Activated naive CD4-positive, alpha-beta T cell treated with anti-CD3 and anti-CD28 coated beads, Interleukin-2, amount 50 U/mL, for 16 hours (primary cell): ENCODE results near the gene MBD3L4.
"Not testable (repeated sequence)": the region's sequence is repeated elsewhere in the genome, so short reads cannot be mapped to it uniquely, and the experiment has no call there.

ENCODE experiments used
- DNase-seq: peaks from one replicate; pipeline ENCODE4 v3.0.0-alpha.2; 2020

The MBD3L4 gene

DNA sequence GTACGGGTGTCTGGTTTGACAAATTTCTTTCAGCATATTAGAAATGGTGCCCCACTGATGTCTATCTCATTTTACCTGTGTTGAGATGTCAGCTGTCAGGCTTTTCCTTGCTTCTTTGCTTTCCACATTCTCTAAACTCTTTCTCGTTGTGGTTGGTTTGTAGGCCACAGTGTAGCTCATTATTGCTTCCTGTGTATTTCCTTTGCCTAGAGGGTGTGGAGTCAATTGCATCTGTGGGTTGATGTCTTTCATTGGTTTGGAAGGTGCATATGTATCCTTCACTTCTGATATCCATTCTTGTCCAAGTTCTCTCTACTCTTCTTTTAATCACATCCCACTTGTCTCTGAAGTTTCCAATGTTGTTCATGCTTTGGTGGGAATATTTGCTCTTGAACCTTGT is 1.6 kb upstream of the MBD3L4 start:
- not testable (repeated sequence) for DNase-seq

DNA sequence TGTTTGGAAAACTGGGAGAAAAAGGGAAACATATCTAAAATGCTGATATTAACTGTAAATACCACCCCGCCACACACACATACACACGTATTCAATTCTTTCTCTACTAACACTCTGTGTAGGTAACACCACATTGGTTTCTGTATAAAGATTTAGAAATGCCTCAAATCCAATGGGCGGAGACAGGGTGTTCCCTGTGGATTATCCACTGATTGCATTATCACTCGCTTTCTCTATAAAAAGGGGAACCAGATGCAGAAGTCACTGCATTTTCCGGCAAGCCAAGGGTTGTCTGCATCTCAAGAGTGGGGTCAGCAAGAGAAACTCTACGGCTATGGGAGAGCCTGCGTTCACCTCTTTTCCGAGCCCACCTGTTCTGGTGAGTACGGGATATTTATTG is 9.7 kb downstream of the MBD3L4 start, which contains the start of gene MBD3L5:
Gene MBD3L5, plus strand, starts transcription at position 301 of the 400 bp plus-strand sequence. Its CDS starts 34 bp downstream, at position 335.
- DNase-seq, result not testable (repeated sequence)

DNA sequence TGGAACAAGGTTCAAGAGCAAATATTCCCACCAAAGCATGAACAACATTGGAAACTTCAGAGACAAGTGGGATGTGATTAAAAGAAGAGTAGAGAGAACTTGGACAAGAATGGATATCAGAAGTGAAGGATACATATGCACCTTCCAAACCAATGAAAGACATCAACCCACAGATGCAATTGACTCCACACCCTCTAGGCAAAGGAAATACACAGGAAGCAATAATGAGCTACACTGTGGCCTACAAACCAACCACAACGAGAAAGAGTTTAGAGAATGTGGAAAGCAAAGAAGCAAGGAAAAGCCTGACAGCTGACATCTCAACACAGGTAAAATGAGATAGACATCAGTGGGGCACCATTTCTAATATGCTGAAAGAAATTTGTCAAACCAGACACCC is 11.2 kb downstream of the MBD3L4 start:
- not testable (repeated sequence) for DNase-seq

DNA sequence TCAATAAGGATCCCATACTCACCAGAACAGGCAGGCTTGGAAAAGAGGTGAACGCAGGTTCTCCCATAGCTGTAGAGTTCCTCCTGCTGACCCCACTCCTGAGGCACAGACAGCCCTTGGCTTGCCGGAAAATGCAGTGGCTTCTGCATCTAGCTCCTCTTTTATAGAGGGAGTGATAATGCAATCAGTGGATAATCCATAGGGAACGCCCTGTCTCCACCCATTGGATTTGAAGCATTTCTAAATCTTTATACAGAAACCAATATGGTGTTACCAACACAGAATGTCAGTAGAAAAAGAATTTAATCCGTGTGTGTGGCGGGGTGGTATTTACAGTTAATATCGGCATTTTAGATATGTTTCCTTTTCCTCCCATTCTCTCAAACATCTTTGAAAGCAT is 18.6 kb downstream of the MBD3L4 start, which contains the start of gene MBD3L2B:
Gene MBD3L2B, minus strand, starts transcription at position 101 of the 400 bp plus-strand sequence. Its CDS starts 34 bp downstream, at position 67.
- DNase-seq, result not testable (repeated sequence)

DNA sequence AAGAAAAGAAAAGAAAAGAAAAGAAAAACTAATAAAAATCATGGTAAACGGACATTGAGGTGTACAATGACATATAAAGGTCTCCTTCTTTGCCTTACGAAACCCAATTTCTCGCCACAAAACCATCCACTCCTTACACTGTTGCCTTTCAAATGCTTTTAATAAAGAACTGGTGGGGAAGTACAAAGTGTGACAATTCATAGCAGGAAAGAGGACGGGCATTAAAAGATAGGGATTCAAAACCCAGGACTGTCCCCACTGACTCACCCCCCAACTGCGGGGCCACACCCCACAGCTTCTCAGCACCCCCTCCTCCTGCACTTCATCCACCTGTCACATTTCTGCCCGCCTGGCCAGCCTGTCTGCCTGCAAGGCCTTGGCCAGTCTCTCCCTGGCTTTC is 21.2 kb downstream of the MBD3L4 start:
- no peak for DNase-seq

DNA sequence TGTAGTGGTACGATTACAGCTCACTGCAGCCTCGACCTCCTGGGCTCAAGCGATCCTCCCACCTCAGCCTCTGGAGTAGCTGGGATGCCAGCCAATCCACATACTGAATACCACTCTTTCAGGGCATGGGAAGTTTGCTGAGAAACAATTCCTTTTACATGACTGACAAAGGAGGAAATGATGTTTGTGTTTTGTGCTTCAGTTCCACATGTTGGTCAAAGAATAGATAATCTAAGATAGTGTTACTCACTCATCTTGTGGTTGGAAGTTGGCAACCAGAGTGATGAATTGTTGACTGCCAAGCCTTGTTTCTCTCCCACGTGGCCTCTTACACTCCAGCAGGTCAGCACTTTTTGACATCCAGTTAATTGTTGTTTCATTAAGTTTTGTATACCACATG is 26.3 kb downstream of the MBD3L4 start:
- DNase-seq, result no peak

DNA sequence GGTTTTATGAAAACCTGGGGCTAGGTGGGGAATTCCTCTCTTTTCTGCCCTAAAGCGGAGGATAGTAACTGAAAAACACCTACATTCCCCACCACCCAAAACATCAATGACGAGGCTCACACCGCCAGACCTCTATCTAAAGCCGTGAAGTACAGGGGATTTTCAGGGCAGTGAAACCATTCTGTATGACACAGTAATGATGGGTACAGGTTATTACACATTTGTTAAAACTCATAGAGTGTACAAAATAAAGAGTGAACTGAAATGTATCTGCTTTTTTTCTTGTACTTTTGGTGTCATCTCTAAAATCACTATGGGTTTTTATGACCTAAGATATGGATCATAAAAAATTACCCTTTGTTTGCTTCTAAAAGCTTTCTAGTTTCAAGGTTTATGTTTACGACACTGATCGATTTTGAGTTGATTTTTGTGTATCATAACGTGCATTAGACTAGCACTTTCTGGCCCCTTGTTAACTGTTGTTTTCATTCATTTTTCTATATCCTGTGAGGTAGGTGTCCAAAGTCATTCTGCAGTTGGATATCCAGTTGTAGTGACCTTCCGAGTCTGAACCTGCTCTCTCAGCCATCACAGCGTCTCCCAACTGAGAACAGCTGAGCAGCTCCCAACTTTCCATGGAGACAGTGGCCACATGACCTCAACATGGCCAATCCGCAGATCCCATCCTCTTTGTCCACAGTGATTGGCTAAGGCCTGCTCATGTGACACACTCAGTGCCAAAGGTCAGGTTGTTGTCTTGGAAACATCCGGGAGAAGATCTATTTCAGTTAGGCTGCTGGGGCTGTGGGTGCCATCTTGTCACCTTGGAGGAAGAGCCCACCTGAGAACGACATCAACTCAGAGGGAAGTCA is 29.0 kb downstream of the MBD3L4 start:
- DNase-seq, result no peak

DNA sequence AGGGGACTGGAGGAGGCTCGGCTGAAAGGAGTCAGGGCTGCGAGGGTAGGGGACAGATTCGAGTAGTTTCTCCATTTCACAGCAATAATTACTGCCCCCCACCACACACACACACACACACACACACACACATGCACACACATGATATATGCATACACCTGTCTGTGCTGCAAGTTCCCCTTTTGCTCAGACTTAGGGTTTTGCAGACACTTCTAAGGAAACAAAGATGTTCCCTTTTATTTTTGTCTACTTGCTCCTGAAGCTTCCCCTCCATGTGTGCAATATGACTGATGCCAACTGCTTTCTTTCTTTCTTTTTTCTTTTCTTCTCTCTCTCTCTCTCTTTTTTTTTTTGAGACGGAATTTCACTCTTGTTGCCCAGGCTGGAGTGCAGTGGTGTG is 32.1 kb downstream of the MBD3L4 start:
- DNase-seq, result no peak

DNA sequence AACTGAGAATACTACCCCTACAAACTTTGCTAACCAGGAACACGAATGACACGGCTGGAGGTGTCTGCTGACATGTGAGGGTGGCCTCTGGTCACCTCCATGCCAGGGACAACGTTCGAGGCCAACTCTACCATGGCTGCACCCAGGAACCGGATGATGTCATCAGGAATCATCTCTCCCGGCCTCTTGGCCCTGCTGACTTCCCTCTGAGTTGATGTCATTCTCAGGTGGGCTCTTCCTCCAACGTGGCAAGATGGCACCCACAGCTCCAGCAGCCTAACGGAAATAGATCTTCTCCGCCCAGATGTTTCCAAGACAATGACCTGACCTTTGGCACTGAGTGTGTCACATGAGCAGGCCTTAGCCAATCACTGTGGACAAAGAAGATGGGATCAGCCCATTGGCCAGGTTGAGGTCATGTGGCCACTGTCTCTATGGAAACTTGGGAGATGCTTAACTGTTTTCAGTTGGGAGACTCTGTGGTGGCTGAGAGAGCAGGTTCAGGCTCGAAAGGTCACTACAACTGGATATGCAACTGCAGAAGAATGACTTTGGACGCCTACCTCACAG is 33.8 kb downstream of the MBD3L4 start:
- no peak for DNase-seq

DNA sequence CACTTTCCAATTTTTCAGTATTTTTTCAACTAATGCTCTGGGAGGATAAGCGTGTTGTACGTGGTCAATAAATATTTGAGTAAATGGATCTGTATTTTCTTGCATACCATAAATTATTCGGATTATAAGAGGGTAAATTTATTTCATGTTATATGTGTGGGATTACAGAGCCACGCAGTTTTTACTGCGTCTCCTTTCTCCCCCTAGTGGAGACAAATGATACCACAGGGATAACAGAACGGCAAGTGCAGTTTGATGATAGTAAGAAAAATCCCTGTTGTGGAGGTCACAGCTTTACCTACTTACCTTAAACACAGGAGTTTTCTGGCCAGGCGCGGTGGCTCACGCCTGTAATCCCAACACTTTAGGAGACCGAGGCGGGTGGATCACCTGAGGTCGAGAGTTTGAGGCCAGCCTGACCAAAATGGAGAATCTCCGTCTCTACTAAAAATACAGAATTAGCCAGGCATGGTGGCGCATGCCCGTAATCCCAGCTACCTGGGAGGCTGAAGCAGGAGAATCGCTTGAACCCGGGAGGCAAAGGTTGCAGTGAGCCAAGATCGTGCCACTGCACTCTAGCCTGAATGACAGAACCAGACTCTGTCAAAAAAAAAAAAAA is 35.6 kb downstream of the MBD3L4 start:
- no peak for DNase-seq

DNA sequence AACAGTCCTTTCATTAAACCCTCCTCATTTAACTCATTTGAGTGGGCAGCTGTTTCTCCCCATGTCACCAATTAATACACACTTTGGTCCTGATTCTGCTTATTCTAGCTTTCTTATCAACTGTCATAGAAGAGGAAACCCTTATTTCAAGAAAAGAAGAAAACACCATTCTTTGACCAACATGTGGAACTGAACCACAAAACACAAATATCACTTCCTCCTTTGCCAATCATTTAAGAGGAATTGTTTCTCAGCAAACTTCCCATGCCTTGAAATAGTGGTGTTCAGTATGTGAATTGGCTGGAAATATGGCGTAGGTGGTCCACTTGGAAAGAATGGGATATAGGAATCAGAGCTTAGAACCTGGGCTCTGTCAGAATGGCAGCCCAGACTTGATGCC is 39.2 kb downstream of the MBD3L4 start:
- no peak for DNase-seq

DNA sequence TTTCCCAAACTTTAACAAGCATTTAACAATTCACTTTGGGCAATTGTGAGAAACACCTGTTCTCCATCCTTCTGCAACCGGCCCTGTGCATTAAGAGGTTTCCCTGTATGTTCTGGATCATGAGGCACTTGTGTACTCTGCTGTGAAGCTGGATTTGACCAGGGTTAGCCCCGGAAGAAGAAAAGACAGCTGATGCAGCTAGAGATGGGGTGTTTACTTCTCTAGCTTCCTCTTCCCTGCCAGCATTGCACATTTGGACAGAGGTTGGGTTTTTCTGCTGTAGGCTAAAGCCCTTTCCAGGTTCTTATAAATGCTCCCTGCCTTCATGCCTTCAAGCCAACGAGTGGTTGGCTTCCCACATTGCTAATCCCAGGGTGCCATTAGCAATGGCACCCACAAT is 39.6 kb downstream of the MBD3L4 start:
- no peak for DNase-seq

DNA sequence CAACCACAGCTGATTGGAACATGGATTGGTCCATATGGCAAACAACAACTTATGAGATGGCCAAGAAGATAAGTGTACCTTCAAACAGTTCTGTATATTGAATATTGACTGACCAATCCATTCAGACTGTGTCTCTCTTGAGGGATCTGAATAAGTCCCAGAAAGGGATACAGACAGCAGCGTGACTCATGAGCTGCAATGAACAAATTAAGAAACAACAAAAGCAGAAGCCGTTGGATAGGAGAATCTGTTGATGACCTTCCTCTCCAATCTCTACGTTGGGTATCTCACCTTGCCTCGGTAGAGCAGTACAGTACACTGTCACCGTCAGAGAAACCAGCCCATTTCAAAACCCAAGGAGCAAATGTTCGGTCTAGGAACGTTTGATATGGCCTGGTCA is 40.0 kb downstream of the MBD3L4 start:
- no peak for DNase-seq

DNA sequence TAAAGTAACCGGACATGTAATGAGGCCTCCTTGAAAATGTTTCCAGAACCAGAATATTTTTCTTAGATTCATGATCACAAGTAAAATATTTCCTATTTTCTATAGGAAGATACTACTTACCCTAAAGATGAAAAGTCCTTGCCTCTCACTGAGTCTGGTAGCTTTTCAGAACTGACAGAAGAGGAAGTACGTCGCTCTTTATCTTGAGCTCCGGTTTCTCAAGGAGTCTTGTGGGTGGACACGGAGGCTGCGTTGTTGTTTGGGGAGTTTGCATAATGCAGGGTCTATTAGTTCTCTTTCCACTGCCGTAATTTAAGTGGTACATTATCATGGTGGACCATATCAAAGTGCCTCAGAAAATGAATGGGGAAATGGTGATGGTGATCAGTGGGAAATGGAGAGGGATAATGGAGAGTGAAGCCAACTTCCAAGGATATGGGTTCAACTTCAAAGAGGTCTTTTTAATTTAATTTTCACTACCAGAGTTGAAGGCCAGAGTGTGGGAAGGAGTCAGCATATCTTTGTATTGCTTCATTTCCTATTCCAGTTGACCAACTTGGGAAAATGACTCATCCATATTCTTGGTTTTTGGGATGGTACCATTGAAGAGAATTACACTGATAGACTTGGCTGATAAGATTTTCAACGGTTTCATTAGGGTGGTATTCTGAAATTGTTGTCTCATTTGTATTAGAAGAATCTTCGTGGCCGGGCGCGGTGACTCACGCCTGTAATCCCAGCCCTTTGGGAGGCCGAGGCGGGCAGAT is 42.1 kb downstream of the MBD3L4 start:
- no peak for DNase-seq

DNA sequence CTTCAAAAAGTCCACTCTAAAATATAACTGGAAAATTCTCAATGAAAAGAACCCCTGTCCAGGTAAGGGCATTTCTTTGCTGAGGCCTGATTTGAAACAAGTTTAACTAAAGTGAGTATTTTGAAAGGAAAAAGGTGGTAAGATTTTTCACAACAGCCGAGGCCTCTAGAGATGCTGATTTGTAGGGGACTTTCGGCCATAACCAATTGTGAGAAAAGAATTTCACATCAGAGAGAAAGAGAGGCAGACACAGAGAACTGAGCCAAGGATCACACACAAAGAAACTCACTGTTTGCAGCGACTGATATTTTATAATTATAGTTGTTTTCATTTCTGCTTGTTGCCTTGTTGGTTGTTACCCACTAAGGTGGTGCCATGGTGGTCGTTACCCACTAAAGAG is 43.2 kb downstream of the MBD3L4 start:
- DNase-seq, result no peak

DNA sequence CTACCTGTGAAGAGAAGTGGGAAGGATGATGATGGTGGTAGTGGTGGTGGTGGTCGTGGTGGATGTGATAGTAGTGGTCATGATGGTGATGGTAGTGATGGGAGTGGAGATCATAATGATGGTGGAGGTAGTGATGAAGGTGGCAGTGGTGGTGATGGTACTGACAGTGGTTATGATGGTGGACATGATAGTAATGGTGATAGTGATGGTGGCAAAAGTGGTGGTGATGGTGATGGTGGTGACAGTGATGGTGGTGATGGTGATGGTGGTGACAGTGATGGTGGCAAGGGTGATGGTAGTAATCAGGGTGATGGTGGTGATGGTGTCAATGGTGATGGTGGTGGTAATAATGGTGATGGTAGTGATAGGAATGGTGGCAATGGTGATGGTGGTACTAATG is 44.9 kb downstream of the MBD3L4 start:
- no peak for DNase-seq

DNA sequence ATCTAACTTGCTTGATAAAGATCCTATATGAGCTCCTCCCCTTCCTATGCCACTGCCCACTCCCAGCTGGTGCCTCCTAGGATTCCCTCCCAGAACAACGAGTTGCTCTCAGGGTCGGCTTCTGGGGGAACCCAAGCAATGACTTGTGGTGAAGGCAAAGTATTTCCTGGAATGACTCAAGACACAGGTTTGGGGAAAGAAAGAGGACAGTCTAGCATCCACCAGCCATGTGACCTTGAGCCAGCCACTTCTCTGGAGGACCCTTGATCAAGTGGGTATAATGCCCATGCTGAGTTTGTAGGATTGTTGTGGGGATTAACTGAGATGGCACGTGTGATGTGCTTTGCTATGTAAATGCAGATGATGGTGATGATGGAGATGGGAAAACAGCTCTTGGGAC is 51.7 kb downstream of the MBD3L4 start:
- DNase-seq, result no peak

DNA sequence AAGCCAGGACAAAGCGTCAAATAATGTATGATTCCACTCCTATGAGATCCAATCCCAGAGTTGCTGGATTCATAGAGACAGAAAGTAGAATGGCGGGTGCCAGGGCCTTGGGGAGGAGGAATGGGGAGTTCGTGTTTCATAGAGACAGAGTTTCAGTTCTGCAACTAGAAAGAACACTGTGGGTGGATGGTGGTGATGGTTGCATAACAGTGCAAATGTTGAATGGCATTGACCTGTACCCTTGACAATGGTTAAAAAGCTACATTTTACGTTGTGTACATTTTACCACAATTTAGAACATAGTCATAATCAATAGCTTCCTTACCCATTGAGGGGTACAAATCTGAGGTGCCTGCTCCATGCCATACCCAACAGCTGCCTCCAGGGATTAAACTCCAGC is 52.1 kb downstream of the MBD3L4 start:
- DNase-seq, result no peak
